Dermis blood vessel endothelial cell (primary cell): ENCODE measurements around the gene KLHL35. TPM values are rescaled to one million over a fixed set of nuclear protein-coding genes. Genes with fewer than 3 reads are reported as not detected.

ENCODE experiments used
- DNase-seq: peaks from one replicate; pipeline ENCODE4 v3.0.0; 2010
- total RNA-seq: library from RNA; depleted of rRNA; stranded (reverse); fragments of >200 nt; gene quantifications from 2 replicates; pipeline ENCODE4 v1.2.3, GENCODE V29; 2014

Gene KLHL35
- total RNA-seq, 1 donor from 2014 or later: 0.85 TPM

DNA sequence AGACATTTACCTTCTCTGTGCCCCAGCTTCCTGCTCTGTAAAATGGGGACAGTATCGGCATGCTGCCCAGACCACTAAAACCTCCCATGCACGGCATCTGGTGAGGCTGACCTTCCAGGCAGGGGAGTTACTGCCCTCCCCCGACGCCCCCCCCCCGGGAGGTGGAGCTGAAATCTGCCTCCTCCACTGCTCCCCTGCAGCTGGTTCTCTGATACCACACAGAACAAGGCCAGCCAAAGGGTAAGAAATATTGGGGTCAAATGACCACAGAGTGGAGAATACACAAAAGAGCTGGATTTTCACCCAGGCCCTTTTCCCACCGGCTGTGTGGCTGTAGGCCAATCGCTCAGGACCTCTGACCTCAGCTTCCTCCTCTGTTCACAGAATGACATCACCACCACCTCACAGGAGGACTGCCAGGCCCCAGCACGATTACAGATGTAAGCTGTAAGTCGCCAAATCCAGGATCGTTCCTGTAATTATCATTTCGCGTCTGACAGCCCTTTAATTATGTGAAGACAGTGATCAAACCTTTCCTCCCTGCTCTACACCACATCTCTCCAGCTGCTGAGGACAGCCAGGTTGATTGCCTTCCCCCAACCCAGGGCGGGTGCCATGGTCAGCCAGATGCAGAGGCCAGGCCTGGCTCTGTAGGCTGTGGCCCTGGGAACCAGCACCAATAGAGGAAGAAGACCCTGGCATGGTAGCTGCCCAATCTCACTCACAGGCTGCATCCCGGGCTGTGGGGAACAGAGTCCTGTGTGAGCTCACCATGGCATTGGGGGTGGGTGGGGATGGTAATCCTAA, 35.7 kb upstream of the KLHL35 start:
- DNase-seq: peak; percentile 97

DNA sequence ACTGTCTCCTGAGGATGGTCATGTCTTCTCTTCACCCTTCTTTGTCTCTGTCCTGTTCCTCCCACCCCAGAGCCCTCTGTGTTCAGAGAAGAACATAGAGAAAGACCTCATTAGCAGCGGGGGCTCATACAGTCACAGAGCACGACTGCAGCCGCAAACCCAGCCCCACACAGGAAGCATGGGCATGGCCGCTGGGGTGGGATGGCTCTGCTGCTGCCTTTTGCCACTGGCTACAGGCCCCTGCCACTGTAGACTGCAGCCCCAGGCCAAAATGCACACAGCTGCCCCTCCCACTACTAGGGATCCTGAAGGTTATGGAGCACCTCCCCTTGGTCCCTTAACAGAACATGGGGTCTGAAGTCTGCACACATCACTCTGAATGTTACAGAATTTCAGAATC, 34.9 kb upstream of the KLHL35 start:
- DNase-seq: no peak

DNA sequence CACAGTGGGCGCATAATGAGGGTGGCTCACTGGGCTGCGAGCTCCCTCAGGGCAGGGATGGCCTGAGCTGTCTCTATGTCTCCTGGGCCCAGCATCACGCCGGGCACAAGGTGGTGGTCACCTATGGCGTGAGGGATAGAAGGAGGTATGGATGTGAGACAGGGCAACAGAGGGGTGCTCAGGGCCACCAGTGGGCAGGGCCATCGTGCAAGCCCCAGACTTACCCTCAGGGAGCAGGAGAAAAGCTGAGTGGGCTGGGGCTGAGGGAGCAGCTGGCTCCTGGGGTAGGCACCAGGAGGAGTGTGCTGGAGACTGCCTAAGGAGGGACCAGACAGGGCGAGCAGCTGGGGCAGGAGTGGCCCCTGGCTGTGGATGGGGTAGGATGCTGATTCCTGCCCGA, 34.3 kb upstream of the KLHL35 start:
- DNase-seq: no peak

DNA sequence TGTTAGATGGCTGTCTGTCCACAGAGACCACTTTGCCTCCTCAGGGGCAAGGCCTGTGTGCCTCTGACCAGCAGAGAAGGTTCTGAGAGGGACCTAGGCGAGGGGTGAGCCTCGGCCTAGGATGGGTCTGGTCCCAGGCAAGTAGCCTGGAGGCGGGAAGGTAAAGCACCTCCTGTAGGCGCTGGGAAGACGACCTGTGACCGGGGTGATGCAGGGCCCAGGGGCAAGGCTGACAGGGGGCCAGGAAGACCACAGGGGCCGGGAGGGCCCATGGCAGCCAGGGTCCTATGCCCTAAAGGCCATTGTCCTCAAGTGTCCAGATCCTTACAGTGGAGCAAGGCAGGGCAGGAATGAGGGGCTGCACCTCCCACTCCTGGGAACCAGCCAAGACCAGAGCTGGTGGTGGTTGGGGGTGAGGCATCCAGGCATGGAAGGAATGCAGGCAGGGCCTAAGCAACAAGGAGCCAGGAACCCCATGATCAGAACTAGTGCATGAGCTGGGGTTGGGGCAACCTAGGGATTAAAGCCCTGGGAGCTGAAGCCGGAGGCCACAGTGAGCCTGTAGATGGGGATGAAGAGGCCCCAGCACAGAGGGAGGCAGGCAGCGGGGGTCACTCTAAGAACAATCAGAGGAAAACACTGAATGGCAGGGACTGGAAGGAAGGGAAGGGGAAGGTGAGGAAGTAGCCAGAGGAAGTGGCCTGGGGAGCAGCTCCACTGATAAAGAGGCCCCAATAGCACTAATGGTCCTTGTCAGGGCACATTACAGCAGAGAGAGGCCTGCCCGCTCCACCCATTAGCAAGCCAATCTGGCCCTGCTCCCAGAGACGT, 32.9 kb upstream of the KLHL35 start:
- peak; percentile 80 for DNase-seq

DNA sequence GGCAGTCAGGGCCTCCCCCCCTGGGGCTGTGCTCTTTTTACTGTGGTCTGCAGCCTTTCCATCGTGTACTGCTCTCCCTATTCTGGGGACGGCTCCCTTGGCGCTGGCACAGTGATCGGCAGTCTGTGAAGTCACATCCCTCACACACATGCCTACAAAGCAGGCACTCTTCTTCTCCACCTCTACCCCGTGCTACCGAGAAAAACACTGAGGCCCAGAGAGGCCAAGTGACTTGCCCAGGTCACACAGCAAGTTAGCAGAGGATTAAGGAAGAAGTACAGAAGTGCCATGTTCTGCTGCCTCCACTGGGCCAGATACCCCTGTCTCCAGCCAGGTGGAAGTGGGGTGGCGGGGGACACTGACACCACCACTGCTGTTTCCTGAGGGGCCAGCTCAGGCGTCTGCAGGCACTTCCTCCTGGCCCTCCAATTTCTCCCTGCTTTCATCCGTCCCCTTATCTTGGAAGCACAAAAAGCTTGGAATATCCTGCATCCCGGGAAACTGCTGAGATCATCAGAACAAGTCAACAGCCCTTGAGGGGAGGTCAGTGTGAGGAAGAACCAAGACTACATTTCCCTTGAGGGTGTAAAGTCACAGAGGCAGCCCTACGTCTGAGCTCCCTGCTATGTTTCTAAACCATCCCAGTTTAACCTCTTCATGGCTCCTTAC, 30.2 kb upstream of the KLHL35 start:
- DNase-seq: peak; percentile 63

DNA sequence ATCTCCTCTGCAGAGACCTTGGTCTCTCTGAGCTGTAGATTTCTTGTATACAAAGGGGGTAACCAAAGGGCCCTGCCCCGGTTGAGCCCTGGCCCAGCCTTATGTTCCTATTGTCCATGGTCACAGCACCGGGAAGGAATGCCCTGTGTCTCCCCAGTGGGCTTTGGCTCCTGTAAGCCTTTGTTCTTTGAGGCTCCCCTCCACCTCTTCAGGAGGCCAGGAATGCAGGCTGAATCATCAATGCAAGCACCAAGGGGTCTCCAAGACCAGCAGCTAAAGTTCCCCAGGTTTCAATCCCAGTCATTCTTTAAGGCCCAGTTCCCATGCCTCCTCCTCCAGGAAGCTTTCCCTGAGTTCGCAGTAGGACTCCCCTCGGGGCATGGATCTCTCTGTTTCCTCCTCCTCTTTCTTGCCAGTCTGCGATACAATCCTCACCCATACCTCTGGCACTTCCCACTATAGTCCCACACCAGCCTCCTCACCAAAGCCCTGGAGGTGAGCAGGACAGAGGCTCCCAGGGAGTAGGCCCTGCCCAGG, 29.2 kb upstream of the KLHL35 start:
- DNase-seq: peak; percentile 30

DNA sequence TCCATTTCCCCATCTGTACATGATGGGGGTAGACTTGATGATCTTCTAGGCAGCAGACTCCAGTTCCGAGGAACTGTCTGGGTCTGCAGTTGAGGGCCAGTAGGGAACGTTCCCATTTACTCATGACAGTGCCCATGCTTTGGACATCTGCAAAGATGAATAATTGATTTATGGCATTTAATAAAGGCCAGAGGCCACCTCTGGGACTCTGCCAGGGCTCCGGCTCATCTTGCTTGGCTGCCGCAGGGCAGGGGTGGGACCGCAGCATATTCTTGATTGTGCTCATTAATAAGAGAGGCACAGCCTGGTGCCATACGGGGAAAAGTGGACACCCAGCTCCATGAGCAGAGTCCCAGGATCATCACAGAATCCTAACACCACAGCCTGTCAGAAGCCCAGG, 28.1 kb upstream of the KLHL35 start:
- no peak for DNase-seq

DNA sequence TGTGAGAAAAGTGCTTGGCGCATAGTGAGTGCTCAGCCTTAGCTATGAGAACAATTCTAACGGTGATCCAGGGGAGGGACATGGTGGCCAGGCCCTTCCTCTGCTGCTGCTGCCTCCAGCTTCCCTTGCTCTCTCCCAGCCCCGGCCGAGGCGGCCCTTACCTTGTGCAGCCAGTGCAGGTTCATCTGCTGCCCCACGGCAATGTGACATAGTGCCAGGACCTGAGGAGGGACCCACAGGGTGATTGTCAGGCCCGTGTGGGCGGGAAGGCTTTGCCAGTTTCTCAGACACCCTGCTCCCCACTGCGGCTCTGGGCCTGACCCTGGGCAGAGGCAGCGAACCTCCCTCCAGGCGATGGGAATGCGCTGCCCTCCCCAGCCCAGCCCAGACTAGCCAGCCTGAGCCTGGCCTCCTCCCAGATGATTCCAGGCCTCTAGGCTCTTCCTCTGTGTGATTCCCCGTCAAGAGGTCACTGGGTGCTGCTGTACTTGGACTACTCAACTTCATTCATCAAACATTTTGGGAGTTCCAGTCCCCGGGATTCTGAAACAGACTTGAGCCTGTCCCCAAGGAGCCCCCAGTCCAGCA, 23.7 kb upstream of the KLHL35 start:
- no peak for DNase-seq

DNA sequence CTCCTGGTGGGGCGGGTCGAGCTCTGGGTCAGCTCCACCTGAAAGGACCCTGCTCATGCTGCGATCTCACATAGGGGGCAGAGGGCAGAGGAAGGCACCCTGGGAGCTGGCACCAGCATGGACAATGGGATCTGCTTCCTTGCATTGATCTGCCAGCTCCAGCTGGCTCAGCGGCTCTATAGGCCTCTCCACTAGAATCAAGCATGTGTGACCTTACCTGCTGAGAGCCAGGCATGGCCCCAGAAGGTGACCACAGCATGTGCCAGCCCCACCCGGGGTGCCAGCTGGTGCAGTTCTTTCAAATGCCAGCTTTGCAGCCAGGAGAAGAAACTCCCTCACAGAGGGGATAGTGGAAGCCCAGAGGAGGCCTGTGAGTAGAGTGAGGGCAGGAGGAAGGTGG, 22.0 kb upstream of the KLHL35 start:
- no peak for DNase-seq

DNA sequence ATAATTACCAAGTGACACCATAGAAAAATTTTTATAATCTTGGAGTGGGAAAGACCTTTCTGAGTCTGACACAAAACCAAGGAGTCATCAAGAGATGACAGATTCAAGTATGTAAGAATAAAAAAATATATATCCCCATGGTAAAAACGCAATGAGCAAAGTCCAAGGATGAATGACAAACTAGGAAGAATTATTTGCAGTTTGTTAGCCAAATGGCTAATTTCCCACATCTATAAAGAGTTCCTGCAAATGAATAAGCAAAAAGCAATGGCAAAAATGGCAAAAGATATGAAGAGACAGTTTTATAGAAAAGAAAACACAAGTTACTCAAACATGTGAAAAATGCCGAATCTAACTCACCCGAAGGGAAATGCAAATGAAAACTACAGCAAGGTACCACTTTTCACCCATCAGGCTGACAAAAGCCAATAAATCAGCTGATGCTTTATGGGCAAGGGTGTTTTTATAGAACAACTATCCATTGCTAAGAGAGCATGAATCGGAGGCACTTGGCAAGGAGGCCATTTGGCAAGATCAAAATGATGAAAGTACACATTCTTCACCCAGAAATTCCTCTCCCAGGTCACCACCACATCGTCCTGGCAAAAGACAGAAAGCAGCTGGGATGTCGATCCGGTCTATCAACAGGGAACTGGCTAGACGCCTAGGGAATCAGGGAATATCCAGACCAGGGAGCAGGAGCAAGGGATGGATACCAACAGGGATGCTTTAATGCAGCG, 21.1 kb upstream of the KLHL35 start:
- DNase-seq: no peak

DNA sequence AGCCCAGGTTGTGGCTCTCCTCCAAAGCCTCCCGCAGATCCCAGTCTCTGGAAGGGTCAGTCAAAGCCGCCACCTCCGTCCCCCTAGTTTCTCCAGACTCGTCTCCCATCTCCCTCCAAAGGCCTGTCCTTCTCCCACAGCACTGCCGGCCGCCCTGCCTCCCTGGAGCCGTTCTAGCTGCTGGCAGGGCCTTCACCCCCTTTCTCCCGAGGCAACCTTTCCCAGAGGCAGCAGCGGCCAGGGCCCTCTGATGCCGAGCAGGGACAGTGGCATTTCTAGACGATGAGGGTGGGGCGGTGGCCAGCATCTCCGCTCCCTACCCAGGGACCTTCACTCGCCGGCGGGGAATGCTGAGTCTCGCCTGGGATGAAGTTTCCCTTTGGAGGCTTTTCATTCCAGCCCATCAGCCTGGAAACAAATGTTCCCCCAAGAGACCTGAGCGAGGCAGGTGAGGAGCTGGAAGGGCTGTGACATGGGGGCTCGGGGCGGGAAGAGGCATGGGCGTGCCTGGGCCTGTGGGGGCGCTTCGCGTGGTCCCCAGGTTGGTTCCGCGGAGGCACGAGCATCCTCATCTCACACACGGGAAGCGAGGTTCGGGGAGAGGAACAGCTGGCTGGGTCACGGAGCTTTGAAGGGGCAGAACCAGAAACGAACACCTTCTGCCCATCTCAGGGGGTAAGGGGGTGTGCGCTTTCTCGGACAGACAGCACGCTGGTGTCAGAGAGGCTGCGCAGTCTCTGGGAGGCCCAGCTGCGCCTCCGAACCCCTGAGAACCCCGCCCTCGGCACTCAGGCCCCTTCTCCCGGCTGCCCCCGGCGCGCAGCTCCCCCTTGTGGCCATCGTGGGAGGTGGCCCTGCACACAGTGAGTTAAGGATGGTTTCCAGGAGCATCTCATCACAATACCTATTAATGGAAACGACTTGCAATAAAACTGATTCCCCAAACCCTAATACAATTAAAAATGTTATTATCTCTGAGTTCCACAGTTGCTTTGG, 18.1 kb upstream of the KLHL35 start:
- peak; percentile 27 for DNase-seq

DNA sequence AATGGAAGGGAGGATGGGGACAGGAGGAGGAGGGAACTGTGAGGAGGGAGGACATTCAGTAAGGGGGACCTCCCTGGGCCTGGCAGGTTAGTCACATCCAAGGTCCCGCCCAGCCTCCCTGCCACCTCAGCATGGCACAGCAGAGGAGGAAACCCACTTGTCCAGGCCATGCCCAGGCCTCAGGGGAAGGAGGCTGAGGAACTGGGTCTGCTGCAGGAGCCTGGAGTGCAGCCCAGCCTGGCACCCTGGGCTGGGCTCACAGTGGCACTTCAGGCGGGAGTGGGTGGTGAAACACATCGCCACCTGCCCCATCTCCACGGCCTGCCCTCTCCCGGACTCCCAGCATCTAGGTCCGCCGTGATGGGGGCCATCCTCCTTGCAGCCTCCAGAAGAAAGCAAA, 17.2 kb upstream of the KLHL35 start:
- DNase-seq: no peak

DNA sequence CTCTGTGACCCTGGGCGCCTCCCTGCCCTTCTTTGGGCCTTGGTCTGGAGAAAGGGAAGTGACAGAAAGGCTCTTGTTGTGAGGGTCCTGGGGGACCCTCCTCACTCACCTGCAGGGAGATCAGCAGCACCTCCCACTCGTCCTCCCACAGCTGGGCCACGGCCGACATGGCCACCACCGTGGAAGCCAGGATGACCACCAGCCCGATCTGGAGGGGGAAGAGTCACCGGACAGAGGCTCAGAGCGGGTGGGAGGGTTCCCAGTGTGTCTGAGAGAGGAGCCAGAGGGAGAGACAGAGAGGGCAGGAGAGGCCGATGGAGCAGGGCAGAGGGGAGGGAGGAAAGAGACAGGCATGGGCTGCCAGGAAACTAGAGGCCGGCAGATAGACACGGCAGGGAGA, 16.8 kb upstream of the KLHL35 start:
- no peak for DNase-seq

DNA sequence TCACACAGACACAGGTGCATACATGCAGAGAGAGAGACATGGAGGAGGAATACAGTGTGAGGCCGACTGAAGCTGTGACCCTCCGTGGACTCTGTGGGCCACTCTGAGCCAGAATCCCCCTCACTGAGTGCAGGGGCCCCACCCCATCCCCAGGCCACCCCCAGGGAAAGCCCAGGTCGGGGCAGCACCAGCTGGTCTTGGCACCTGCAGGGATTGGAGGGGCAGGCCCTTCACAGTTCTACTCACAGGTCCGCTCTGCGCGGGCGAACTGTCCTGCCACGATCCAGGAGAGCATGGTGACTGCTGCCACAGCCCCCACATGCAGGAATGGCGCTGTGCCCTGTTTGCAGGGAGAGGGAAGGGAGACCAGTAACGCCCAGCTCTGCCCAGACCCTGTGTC, 16.3 kb upstream of the KLHL35 start:
- no peak for DNase-seq

DNA sequence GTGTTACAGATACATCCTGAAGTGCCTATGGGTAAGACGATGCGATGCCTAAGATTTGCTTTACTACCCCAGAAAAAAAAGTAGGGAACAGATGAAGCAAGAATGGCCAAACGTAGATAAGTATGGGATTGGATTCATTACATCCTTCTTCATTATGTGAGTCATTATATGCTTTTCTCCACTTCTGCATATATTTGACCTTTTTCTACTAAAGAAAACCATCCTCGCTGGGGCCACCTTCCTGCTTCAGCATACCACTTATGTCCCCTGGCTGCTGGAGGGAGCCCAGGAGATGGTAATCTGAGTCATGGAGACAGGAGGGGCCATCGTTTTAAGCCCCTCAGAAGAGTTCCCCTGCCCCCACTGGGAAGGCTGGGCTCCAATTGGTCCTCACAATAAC, 14.4 kb upstream of the KLHL35 start:
- DNase-seq: no peak

DNA sequence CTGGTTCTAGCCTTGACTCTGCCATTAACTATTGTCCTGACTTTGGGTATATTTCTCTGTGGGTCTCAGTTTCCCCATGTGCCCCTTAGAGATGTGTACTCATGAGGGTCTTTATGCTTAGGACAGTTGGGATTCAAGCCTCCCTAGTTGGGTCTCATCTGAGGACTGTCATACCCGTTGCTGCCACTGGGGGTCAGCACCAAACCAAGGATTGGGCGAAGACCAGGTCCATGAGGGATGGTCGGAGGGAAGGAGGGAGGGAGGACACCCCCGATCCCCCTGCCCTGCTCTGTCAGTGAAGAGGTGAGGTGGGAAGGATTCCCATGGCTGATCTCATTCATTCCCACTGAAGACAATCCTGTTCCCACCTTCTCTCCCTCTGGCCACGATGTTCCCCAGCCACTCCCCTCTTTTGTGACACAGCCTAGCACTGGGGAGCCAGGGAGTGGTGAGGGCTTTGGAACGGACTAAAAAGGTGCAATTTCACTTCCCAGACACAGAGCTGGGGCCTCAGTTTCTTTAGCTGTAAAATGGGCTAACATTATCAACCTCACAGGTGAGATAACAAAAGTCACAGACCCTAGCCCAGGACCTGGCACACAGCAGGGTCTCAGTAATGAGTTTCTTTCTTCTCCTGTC, 12.4 kb upstream of the KLHL35 start:
- peak; percentile 76 for DNase-seq

DNA sequence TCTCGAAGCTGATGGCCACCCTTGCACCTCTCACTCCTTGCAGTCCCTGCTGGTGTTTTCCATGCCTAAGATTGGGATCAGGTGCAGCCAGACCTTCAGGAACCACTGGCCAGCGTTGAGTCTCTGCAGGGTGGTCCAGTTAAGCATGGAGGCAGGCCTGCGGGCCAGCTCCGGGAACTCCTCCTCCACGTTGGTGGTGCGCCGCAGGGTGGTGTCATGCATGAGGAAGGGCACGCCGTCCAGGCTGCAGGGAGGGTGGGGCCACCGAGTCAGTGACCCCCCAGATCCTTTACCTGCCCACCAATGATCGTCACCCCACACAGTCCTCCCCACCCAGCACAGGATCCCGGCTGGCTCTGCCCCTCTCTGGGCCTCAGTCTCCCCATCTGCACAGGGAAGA, 10.0 kb upstream of the KLHL35 start:
- DNase-seq: no peak

DNA sequence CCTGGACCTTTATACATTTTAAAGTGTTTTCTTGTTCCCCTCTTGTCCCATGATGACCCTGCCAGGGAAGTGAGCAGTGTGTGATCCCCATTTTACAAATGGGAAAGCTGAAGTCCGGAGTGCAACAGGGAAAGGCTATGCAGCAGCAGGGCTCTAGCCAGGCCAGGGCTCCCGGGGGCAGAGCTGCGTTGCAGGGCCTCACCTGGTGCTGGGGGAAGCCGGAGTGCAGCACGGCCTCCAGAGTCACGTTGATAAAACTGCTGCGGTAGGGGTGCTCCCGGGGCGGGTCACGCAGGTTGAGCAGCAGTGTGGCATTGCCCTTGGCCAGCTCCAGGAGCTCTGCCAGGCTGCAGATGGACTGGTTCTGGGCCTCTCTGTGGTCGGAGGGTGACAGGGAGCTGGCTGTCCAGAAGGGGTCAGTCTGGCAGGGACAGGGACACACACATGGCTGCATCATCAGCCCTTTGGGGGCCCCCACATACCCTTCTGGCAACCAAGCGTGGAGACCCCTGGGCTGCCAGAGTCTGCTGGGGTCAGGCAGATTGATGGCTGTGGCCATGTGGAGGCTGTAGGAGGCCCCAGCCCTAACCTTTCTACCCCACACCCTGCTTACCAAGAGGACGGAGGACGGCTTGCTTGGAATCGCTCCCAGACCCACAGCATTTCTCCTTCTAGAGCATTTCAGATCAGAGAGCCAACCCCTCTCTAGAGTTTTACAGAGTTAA, 9.3 kb upstream of the KLHL35 start:
- DNase-seq: no peak

DNA sequence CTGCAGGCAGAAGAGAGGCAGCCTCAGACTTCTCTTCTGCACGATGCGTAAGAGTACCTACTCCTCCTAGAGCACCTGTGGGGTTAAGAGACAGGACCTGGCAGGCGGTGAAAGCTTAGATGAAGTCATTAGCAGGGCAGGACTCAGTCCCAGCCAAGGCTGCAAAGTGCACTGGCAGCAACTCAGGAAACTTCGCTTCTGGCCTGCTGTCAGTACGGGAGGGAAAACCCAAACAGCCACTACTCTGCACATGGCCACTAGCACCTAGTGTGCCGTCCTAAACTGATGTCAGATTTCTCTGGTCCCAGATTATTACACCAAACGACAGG, 8.8 kb upstream of the KLHL35 start:
- no peak for DNase-seq
